Measurements from ENCODE around the gene M1AP.

DNA sequence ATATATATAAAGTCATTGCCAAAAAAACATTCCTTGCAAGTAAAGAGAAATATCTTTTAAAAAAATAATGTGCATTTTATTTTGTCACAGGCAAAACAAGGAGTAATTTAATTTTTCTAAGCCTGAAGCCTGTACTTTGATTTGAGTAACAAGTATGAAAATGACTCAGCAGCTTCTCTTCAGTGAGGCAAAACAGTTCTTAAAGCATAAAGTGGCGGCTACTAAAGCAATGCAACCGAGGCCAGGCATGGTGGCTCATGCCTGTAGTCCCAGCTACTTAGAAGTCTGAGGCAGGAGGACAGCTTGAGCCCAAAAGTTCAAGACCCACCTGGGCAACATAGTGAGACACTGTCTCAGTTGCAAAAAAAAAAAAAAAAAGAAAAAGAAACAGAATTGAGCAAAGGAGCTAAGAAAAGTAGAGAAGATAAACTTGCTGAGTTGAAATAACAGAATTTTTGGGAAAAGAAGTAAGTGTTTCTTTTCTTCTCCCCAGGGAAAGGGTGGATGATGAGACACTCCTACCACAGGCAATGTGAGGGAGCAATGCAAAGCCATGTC lies 64.0 kb downstream of the M1AP start:
- no peak for TF ChIP-seq POLR2A (IDR thresholded peaks at IDR 0.05)
- TF ChIP-seq, protein P1, sequence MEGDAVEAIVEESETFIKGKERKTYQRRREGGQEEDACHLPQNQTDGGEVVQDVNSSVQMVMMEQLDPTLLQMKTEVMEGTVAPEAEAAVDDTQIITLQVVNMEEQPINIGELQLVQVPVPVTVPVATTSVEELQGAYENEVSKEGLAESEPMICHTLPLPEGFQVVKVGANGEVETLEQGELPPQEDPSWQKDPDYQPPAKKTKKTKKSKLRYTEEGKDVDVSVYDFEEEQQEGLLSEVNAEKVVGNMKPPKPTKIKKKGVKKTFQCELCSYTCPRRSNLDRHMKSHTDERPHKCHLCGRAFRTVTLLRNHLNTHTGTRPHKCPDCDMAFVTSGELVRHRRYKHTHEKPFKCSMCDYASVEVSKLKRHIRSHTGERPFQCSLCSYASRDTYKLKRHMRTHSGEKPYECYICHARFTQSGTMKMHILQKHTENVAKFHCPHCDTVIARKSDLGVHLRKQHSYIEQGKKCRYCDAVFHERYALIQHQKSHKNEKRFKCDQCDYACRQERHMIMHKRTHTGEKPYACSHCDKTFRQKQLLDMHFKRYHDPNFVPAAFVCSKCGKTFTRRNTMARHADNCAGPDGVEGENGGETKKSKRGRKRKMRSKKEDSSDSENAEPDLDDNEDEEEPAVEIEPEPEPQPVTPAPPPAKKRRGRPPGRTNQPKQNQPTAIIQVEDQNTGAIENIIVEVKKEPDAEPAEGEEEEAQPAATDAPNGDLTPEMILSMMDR (IDR thresholded peaks at IDR 0.05): no peak

Data from Peyer's patch (tissue), 4 donors.